Gastroesophageal sphincter (tissue), 4 donors: ENCODE results near the gene MACROD1. TPM values are rescaled to one million over a fixed set of nuclear protein-coding genes. Genes with fewer than 3 reads are reported as not detected.

Experiments used
- ATAC-seq: fragments of 150-250 bp; one replicate; pipeline ENCODE4 v1.9.1; 2016; ENCODE audit warnings: mild to moderate bottlenecking, moderate library complexity
- H3K27ac ChIP-seq, 4 donors: fragments of 200-600 bp; sonication (generic) in 3 of 4; 1 replicate in 3 of 4; 2 replicates in 1 of 4; pipeline ENCODE4 v1.5.1; 2016 to 2019
- H3K27me3 ChIP-seq: fragments of 200-600 bp; sonication (generic); one replicate; pipeline ENCODE4 v1.5.1; 2019
- H3K36me3 ChIP-seq, 2 donors: fragments of 200-600 bp; sonication (generic); one replicate each; pipeline ENCODE4 v1.5.1; 2019; ENCODE audit warnings: control low read depth in 1 of 2
- H3K4me1 ChIP-seq, 3 donors: fragments of 200-600 bp; sonication (generic); 1 replicate in 2 of 3; 2 replicates in 1 of 3; pipeline ENCODE4 v1.5.1; 2016 to 2019; ENCODE audit warnings: control low read depth in 2 of 3
- H3K4me3 ChIP-seq, 2 donors: fragments of 200-600 bp; sonication (generic); one replicate each; pipeline ENCODE4 v1.5.1; 2019; ENCODE audit warnings: mild to moderate bottlenecking in 1 of 2, moderate library complexity in 1 of 2
- H3K9me3 ChIP-seq, 3 donors: fragments of 200-600 bp; sonication (generic); one replicate each; pipeline ENCODE4 v1.5.1; 2017 to 2019; ENCODE audit warnings: control low read depth in 2 of 3
- EP300 ChIP-seq: sonication (generic); formaldehyde crosslinking; IDR thresholded peaks from one replicate; pipeline ENCODE4 v1.6.1; 2017; ENCODE audit warnings: antibody characterized with exemption, mild to moderate bottlenecking
- POLR2A ChIP-seq, 2 donors: fragments of 450-650 bp; IDR thresholded peaks; one replicate each; pipeline ENCODE4 v1.6.1; 2017; ENCODE audit warnings: antibody characterized with exemption in 2 of 2, mild to moderate bottlenecking in 2 of 2, moderate library complexity in 1 of 2
- POLR2AphosphoS5 ChIP-seq: sonication (generic); formaldehyde crosslinking; IDR thresholded peaks from one replicate; pipeline ENCODE4 v1.6.1; 2017; ENCODE audit warnings: antibody characterized with exemption
- WGBS, 2 donors: methylation state at CpG; one replicate each; pipeline ENCODE4 v1.1.5; 2018; ENCODE audit warnings: low coverage in 1 of 2; 5-methylcytosine and 5-hydroxymethylcytosine counted together
- total RNA-seq, 4 donors: library from RNA; depleted of rRNA; stranded (reverse); fragments of >200 nt; gene quantifications; one replicate each; pipeline ENCODE4 v1.1.0, GENCODE V29; 2016
- TF ChIP-seq, protein P1 (sequence below), 4 experiments: fragments of 200-600 bp in 2 of 4; fragments of 450-650 bp in 2 of 4; sonication (generic) in 1 of 4; IDR thresholded peaks; one replicate each; pipeline ENCODE4 v1.5.1; 2017 to 2019; ENCODE audit warnings: antibody characterized with exemption in 4 of 4, mild to moderate bottlenecking in 2 of 4, moderate library complexity in 2 of 4

Gene MACROD1
- total RNA-seq, 4 donors from 2014 or later, result 26.9 to 56.2 (median 30.4) TPM

DNA sequence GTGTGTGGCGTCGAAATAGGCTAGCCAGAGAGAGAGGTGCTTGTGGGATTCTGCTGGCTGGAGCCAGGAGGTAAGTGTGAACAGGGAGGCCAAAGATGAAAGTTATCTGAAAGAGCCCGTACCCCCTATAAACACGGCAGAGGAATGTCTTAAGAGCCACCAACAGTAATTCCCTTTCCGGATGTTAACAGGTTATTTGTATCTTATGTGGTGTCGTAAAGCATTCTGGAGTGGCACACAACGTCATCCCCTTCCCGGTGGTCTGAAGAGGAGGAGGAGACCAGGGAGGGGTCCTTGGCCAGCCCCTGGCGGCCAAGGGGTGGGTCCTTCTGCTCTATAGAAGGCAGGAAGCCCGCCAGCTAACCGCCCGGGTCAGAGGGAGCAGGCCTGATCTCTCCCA, 39.5 kb downstream of the MACROD1 start:
- no peaks in the 10 kb centered on the region for H3K36me3 ChIP-seq
- H3K9me3 ChIP-seq, result no peaks in the 10 kb centered on the region
- 64 to 90% methylated on average over 3 to 5 of the region's 12 CpGs for WGBS, 2 donors
- peaks cover 0 to 20% (median 0%) of the 10 kb centered on the region in 3 donors for H3K4me1 ChIP-seq
- TF ChIP-seq POLR2A (IDR thresholded peaks at IDR 0.05) (no peak), POLR2AphosphoS5 (no peak), EP300 (no peak)
- TF ChIP-seq, protein P1, sequence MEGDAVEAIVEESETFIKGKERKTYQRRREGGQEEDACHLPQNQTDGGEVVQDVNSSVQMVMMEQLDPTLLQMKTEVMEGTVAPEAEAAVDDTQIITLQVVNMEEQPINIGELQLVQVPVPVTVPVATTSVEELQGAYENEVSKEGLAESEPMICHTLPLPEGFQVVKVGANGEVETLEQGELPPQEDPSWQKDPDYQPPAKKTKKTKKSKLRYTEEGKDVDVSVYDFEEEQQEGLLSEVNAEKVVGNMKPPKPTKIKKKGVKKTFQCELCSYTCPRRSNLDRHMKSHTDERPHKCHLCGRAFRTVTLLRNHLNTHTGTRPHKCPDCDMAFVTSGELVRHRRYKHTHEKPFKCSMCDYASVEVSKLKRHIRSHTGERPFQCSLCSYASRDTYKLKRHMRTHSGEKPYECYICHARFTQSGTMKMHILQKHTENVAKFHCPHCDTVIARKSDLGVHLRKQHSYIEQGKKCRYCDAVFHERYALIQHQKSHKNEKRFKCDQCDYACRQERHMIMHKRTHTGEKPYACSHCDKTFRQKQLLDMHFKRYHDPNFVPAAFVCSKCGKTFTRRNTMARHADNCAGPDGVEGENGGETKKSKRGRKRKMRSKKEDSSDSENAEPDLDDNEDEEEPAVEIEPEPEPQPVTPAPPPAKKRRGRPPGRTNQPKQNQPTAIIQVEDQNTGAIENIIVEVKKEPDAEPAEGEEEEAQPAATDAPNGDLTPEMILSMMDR (IDR thresholded peaks at IDR 0.05), result no peak
- H3K27ac ChIP-seq, result no peak overlapping the region
- no peak overlapping the region for H3K4me3 ChIP-seq
- ATAC-seq, result no peak
- H3K27me3 ChIP-seq, result no peaks in the 10 kb centered on the region

DNA sequence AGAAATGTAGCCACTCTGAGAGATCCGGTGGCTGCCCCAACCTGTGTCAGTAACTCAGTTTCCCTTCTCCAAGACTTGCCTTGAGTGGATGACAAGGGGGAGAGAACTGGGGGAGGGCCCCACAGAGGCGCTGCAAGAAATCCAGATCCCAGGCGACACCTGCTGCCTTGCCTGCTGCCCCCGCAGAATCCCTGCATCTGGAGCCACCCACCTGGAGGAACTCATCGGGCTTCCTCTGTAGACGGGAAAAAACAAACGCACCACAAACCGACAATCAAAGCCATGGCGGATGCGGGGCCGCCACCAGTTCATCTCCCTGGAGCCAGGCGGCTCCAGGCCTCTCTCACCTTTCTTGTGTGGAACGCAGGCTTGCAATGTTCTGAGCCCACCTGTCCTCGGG, 40.2 kb downstream of the MACROD1 start:
- Histone ChIP-seq H3K27ac (no peak overlapping the region), H3K9me3 (no peaks in the 10 kb centered on the region), H3K4me1 (peaks cover 0 to 26% (median 0%) of the 10 kb centered on the region in 3 donors), H3K36me3 (no peaks in the 10 kb centered on the region), H3K27me3 (no peaks in the 10 kb centered on the region), H3K4me3 (no peak overlapping the region)
- WGBS, 2 donors, result 93% methylated on average over 3 of the region's 14 CpGs; no CpG with 5 or more reads in 1 of the 2 donors
- TF ChIP-seq POLR2A (IDR thresholded peaks at IDR 0.05), result no peak
- TF ChIP-seq, protein P1 (IDR thresholded peaks at IDR 0.05), result no peak
- TF ChIP-seq EP300, result no peak
- no peak for TF ChIP-seq POLR2AphosphoS5
- ATAC-seq, result no peak

DNA sequence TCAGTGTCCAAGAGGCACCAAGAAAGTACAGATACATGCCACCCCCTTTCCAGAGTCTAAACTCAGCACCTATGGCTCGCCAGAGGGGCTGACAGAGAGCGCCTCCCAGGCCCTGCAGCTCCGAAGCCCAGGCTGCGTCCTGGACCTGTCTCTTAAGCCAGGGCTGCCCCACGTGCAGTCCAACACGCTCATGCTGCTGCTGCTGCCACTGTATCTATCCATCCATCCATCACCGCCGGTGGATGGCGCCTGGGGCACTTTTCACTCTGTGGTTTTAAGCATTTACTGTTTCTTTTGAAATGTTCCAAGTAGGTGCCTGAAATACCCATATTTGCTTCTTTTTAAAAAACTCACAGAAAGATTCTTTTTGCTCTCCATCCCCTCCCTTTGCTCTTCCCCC, 41.8 kb downstream of the MACROD1 start:
- Histone ChIP-seq H3K27ac (no peak overlapping the region), H3K4me3 (no peak overlapping the region), H3K9me3 (no peaks in the 10 kb centered on the region), H3K36me3 (no peaks in the 10 kb centered on the region), H3K27me3 (no peaks in the 10 kb centered on the region), H3K4me1 (peaks cover 0 to 29% (median 0%) of the 10 kb centered on the region in 3 donors)
- 84 to 100% methylated on average over 2 to 5 of the region's 9 CpGs for WGBS, 2 donors
- TF ChIP-seq EP300, result no peak
- no peak for TF ChIP-seq POLR2A (IDR thresholded peaks at IDR 0.05)
- TF ChIP-seq, protein P1 (IDR thresholded peaks at IDR 0.05), result no peak
- TF ChIP-seq POLR2AphosphoS5, result no peak
- ATAC-seq, result no peak

DNA sequence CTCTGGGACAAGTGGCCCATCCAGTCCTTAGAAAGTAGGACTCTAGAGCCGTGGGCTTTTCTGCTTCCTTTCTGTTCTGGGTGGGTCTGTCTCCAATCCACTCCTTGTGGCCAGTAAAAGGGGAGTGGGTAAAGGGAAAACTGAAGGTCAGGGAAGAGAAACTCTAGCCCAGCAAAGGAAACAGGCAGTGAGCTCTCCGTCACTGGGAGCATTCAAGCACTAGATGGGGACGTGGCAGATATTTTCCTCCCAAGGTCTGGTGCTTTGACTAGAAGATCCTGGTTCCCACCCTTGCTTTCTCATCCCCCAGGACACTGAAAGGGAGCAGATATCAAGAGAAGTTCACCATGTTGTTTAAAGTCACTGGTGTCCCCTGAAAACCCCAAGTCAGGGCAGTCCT, 42.2 kb downstream of the MACROD1 start:
- Histone ChIP-seq H3K36me3 (no peaks in the 10 kb centered on the region), H3K4me3 (no peak overlapping the region), H3K4me1 (peaks cover 0 to 29% (median 0%) of the 10 kb centered on the region in 3 donors), H3K9me3 (no peaks in the 10 kb centered on the region), H3K27ac (no peak overlapping the region), H3K27me3 (no peaks in the 10 kb centered on the region)
- no peak for ATAC-seq
- TF ChIP-seq, protein P1 (IDR thresholded peaks at IDR 0.05), result no peak
- TF ChIP-seq POLR2AphosphoS5 (no peak), POLR2A (IDR thresholded peaks at IDR 0.05) (no peak), EP300 (no peak)
- 29% methylated on average over 1 of the region's 3 CpGs; no CpG with 5 or more reads in 1 of the 2 donors for WGBS, 2 donors
